Hepatic stellate cell (primary cell): ENCODE measurements around the gene CPLX1.

Experiments
- DNase-seq: peaks from one replicate; pipeline ENCODE4 v3.0.0; 2011; ENCODE audit warnings: low spot score

Gene CPLX1

GRCh38 chr4:832108-832507 lies 6.2 kb upstream of the CPLX1 start:
- DNase-seq, result no peak

- DNase-seq, result no peak
These were observed 5.5 kb upstream of the CPLX1 start for GRCh38 chr4:831483-831805.

- no peak for DNase-seq
These were observed 4.9 kb upstream of the CPLX1 start for GRCh38 chr4:830601-831482.

DNA sequence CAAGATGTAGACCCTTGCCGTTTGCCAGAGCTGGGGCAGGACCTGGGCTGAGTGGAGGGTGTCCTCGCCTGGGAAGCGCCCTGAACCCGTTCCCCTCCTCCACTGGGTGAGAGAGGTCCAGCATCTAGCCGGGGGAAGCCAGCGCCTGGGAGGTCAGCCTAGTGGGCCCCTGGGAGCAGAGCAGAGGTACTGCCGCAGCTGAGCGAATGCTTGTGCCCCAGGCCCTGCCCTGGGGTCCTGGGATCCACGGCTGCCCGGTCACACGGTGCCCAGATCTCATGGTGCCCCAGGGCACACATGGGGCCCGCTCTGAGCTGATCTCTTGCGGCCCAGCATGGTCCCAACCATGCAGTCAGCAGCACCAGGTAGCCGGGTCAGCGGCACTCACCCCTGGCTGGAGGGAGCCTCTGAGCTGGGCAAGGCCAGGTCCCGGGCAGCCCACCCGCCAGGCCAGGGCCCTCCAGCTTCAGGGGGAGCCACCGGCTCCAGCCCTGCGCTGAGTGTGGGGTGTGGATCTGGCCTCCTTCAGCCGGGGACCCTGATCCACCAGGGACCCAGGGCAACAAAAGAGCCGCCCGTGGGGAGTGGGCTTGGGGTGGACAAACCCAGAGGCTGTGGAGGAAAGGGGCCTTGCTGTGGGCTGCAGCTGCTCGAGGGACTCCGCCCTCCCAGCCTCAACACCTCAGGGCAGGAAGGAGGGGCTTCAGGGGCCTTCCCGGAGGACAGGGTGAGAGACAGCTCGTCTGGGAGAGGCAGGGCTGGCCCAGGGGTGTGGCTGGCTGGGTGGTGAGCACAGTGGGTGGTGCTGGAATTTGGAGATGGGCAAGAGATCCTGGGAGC lies 4.1 kb upstream of the CPLX1 start:
- DNase-seq, result no peak

DNA sequence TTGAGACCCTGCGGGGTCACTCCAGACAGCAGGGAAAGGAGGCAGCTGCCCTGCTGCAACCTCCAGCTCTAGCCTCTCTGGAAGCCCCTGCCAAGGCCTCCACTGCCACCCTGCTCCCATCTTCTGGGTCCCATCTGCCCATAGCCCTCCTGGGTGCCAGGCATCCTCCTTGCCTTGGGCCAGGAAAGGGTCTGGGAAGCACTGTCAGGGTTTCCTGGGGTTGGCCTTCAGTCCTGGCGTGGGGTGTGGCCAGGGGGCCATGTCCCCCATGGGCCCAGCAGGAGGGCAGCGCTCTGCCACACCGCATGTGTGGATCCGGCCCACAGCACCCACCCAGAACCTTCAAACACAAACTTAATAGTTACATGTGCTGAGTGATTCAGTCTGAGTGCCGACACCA lies 3.4 kb upstream of the CPLX1 start:
- DNase-seq, result no peak

- DNase-seq, result peak; percentile 63
These were observed 2.8 kb upstream of the CPLX1 start for GRCh38 chr4:828641-829271.

DNA sequence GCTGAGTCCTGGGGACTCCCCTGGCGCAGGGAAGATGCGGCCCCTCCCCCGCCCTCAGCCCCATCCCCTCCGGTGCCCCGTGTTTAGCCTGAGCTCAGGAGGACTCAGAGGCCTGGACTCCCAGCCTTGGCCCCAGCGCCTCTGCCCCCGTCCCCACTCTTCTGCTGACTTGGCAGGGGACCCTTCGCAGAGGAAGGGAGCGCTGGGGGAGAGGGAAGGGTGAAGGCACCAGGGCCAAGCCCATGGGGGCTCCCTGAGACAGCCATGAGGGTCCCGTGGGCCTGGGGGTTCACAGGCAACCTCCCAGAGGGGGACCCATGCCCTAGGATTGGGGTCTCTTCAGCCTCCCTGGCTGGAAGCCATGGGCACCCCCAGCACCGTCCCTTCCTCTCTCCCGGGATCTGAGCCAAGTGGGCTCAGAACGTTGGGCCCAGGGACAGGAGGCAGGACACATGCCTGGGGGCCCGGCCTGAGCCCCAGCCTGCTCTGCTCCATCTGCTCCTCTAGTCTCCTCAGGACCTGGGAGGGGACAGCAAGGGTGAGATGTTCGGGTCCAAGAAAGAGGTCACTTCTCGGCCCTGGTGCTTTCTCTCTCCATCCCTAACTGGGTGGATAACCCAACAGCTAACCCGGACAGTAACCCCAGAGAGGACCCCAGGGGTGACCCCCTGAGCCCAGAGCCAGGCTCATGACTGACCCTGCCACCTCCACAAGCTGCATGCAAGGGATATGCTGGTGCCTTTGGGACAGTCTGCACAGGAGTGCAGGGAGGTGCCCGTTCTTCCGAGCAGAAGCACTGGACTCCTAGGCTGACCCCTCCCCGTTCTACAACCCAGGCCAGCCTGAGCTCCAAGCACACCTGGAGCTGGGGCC lies 1.5 kb upstream of the CPLX1 start:
- DNase-seq, result no peak

DNA sequence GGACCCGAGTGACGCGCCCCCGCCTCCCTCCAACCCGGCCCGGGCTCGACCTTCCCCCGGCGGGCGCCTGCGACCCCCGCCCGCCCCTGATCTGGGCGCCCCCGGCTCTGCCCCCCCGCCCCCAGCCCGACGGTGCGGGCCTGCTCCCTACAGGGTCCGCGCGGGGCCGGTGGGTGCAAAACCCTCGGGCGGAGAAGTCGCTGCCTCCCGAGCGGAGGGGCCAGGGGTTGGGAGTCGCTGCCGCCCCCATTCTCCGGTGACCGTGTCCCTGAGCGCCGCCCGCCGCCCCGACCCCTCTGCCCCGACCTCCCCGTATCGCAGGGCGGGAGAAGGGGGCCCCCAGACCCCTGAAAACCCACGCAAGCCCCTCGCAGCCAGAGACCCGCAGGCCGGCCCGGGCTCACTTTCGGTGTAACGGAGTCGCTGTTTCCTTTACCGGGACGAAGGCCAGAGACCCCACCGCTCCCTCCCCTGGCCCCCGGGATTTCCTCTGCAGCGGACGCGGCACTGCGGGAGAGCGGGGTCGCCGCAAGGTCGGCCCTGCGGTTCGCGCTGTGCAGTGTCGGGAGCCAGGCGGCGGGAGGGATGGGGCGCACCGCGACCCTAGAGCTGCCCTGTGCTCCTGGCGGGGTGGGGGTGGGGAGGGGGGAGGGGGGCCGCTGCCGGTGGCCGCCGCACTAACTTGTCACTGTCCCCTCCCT lies 729 bp upstream of the CPLX1 start:
- DNase-seq, result no peak

DNA sequence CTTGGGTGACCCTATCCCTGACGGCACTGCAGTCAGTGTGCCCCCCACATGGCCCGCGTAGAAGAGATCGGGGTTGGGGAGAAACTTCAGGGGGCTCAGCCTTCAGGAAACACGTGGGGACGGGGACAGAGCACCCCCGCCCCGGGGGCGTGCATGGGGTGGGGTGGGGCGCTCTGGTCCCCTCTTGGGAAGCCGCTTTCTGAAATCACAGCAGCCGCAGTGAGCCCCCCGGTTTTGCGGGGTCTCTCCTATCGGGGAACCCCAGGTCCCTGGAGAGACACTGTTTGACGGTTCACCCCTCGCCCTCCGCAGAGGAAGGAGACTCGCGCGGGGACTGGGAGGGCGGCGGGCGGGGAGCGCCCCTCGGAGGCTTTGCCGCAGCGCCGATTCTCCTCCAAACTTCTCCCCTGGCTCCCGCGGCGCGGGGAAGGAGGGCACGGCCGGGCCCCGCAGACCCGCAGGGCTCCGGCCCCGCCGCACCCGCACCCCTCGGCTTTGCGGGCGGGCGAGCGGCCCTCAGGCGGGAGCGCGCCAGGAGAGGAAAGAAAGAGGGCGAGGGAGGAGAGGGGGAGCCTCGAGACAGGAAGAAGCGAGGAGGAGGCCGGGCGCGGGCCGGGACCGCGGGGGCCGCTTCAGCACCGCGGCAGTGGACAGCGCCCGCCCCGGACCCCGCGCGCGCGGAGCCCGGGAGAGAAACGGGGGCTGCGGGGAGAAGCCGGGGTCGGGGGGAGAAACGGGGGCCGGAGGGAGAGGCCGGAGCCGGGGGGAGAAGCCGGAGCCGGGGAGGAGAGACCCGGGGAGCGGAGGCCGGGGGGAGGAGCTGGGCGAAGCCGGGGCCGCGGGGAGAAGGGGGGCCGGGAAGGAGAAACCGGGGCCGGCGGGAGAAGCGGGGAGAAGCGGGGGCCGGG lies 612 bp downstream of the CPLX1 start:
- peak; percentile 68 for DNase-seq

- DNase-seq, result no peak
These were observed 1.4 kb downstream of the CPLX1 start for GRCh38 chr4:824461-825062.

GRCh38 chr4:823761-824460 lies 2.0 kb downstream of the CPLX1 start:
- DNase-seq, result no peak

GRCh38 chr4:823176-823760 lies 2.7 kb downstream of the CPLX1 start:
- DNase-seq, result no peak

GRCh38 chr4:822361-823175 lies 3.4 kb downstream of the CPLX1 start:
- no peak for DNase-seq

DNA sequence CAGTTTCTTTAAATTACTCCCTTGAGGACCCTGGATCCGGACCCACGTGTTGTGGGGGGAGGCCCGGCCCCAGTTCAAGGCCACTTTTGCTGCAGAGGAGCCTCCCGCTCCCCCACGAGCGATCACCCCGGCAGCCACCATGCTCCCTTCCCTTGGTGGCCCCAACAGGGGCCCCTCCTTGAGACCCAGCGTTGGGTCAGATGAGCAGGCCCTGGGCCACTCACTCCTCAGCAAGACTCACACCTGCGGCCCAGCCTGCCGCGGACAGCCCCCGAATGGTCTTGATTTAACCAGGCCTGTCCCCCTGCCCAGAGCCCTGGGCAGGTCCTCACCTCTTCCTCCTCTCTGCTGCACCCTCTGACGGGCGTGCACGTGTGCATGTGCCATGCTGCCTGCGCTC lies 4.3 kb downstream of the CPLX1 start:
- DNase-seq, result no peak

DNA sequence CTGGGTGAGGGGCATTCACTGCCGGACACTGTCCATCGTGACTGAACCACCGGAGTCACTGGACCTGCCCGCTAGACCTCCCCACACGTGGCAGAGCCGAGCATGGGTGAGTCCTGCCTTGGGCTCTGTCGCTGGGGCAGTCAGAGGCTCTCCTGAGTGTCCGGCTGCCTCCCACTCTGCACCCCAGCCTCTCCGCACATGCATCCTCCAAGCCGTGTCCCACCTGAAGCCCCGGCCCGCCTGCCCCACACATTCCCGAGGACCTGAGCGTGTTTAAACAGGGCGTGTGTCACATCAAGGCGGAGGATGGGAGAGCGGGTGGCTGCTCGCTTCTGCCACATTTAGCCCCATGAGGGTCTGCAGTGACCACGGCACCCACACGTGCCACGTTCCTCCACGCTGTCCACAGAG lies 4.7 kb downstream of the CPLX1 start:
- no peak for DNase-seq

DNA sequence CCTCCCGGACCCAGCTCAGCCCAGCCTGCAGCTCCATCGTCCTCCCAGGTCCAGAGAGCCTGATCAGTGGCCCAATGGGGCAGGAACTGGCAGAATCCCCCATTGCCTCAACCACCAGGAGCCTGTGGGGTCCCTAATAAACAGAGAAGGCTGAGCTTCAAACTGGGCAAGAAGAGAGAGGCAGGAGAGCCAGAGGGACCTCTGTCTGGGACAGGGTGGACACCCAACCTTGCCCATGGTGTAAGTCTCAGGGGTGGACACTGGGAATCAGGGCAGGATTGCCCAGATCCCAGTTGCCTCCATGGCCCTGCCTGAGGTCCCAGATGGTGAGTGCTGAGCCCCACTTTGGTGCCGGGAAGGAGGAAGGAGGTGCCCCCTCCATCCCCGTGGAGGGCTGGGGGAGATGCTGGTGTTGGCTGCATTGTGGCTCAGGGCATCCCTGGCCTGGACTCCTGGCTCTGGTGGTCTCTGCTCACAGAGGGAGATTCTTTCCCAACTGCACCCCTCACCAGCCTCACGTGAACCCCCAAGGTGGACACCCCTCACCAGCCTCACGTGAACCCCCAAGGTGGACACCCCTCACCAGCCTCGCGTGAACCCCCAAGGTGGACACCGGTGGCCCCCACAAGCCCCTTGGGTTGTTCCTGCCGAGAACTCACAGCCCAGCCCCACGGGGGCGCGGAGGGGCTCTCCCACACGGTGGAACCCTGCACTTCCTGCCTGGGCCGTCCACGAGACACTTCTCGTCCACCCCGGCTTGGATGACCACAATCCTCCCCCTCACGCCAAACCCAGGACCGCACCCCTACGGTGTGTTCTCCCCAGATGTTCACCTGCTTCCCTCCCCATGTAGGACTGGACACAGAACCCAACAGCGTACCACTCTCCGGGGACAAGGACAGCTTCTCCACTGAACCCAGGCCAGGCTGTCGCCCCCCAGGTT lies 5.4 kb downstream of the CPLX1 start:
- no peak for DNase-seq
